ENCODE data around the gene CLDN19. TPM values are rescaled to one million over a fixed set of nuclear protein-coding genes. Genes with fewer than 3 reads are reported as not detected.

Gene CLDN19
- total and polyA plus RNA-seq, 4 donors, result 0.14 to 5.1 TPM; not detected in 2

- peaks cover under 1 to 6% (median 4%) of the 10 kb centered on the region in 4 donors for H3K36me3 ChIP-seq (ENCODE audit: control insufficient read depth in 4 of 4, insufficient read depth in 3 of 4, low read depth in 1 of 4, low read length in 3 of 4)
- no peak overlapping the region for H3K4me3 ChIP-seq (ENCODE audit: low read depth in 1 of 3, low read length in 3 of 3)
- H3K4me1 ChIP-seq (ENCODE audit: control insufficient read depth in 4 of 4, insufficient read depth in 4 of 4, low read length in 3 of 4), result peaks cover 2 to 7% (median 5%) of the 10 kb centered on the region in 4 donors
- H3K9me3 ChIP-seq (ENCODE audit: control insufficient read depth in 4 of 4, low read length in 3 of 4), result no peaks in the 10 kb centered on the region
- H3K9ac ChIP-seq (ENCODE audit: low read depth in 1 of 2, low read length in 2 of 2), result no peak overlapping the region
- 90% methylated on average over 19 of the region's 19 CpGs for WGBS
- TF ChIP-seq ZBTB33 (IDR thresholded peaks at IDR 0.05), result no peak
- TF ChIP-seq NR2F2 (IDR thresholded peaks at IDR 0.05), result no peak
- no peak for TF ChIP-seq EGR1 (IDR thresholded peaks at IDR 0.05; ENCODE audit: low read depth in 2 of 2)
- TF ChIP-seq REST (IDR thresholded peaks at IDR 0.05), result no peak
- TF ChIP-seq JUND (IDR thresholded peaks at IDR 0.05), result no peak
- no peak for TF ChIP-seq TAF1 (conservative IDR thresholded peaks at IDR 0.05)
- no peak for TF ChIP-seq HNF4G (IDR thresholded peaks at IDR 0.05)
- no peak for TF ChIP-seq RAD21 (IDR thresholded peaks at IDR 0.05)
- no peak for TF ChIP-seq ATF3 (IDR thresholded peaks at IDR 0.05)
- TF ChIP-seq MAX (IDR thresholded peaks at IDR 0.05), result no peak
- TF ChIP-seq CTCF (IDR thresholded peaks at IDR 0.05; ENCODE audit: low read depth, low read length, missing input control), result no peak
- TF ChIP-seq SP1 (IDR thresholded peaks at IDR 0.05), result no peak
- TF ChIP-seq FOXA1 (IDR thresholded peaks at IDR 0.05), result no peak
- no peak for TF ChIP-seq GABPA (IDR thresholded peaks at IDR 0.05 in 1 of 2, conservative IDR thresholded peaks at IDR 0.05 in 1 of 2)
- no peak overlapping the region for H3K27ac ChIP-seq (ENCODE audit: low read depth in 1 of 2, low read length in 2 of 2)
- no peak for DNase-seq (ENCODE audit: low spot score)
- no peaks in the 10 kb centered on the region for H3K27me3 ChIP-seq (ENCODE audit: control insufficient read depth in 4 of 4, insufficient read depth in 4 of 4, low read length in 3 of 4)
These were observed 980 bp upstream of the CLDN19 start for GRCh38 chr1:42740851-42741580.

Data from liver (tissue), 9 donors.